Skeletal muscle tissue (tissue), 4 donors: ENCODE results near the gene FAM151A. TPM values are rescaled to one million over a fixed set of nuclear protein-coding genes. Genes with fewer than 3 reads are reported as not detected.

ENCODE experiments used
- H3K27ac ChIP-seq: one replicate; pipeline ENCODE4 v1.7.0; 2013; ENCODE audit warnings: mild to moderate bottlenecking, low read depth, low read length, inconsistent platforms
- H3K27me3 ChIP-seq, 3 donors: one replicate each; pipeline ENCODE4 v1.7.0; 2013; ENCODE audit warnings: low read length in 3 of 3; ENCODE audit not compliant: control insufficient read depth in 3 of 3, insufficient read depth in 3 of 3
- H3K36me3 ChIP-seq, 3 donors: one replicate each; pipeline ENCODE4 v1.7.0; 2013; ENCODE audit warnings: low read length in 3 of 3; ENCODE audit not compliant: control insufficient read depth in 3 of 3, insufficient read depth in 3 of 3
- H3K4me1 ChIP-seq, 3 donors: one replicate each; pipeline ENCODE4 v1.7.0; 2013; ENCODE audit warnings: low read length in 3 of 3, mild to moderate bottlenecking in 3 of 3; ENCODE audit not compliant: control insufficient read depth in 3 of 3, insufficient read depth in 3 of 3
- H3K4me3 ChIP-seq, 3 donors: one replicate each; pipeline ENCODE4 v1.7.0; 2013; ENCODE audit warnings: low read length in 3 of 3
- H3K9ac ChIP-seq, 3 donors: one replicate each; pipeline ENCODE4 v1.7.0; 2013; ENCODE audit warnings: low read length in 3 of 3, mild to moderate bottlenecking in 3 of 3, moderate library complexity in 2 of 3, low read depth in 1 of 3
- H3K9me3 ChIP-seq, 3 donors: one replicate each; pipeline ENCODE4 v1.7.0; 2013; ENCODE audit warnings: low read length in 3 of 3; ENCODE audit not compliant: control insufficient read depth in 3 of 3
- total RNA-seq: library from RNA; depleted of rRNA; stranded (reverse); fragments of >200 nt; gene quantifications from one replicate; pipeline ENCODE4 v1.2.3, GENCODE V29; 2014
- donor health status: Osteomylitis.

The FAM151A gene
- total RNA-seq, 1 donor from 2014 or later, result not detected

- no peaks in the 10 kb centered on the region for H3K9me3 ChIP-seq
- H3K27me3 ChIP-seq, result no peaks in the 10 kb centered on the region
- H3K9ac ChIP-seq, result no peak overlapping the region
Observed at GRCh38 chr1:54611621-54612020, 11.7 kb downstream of the FAM151A start.

DNA sequence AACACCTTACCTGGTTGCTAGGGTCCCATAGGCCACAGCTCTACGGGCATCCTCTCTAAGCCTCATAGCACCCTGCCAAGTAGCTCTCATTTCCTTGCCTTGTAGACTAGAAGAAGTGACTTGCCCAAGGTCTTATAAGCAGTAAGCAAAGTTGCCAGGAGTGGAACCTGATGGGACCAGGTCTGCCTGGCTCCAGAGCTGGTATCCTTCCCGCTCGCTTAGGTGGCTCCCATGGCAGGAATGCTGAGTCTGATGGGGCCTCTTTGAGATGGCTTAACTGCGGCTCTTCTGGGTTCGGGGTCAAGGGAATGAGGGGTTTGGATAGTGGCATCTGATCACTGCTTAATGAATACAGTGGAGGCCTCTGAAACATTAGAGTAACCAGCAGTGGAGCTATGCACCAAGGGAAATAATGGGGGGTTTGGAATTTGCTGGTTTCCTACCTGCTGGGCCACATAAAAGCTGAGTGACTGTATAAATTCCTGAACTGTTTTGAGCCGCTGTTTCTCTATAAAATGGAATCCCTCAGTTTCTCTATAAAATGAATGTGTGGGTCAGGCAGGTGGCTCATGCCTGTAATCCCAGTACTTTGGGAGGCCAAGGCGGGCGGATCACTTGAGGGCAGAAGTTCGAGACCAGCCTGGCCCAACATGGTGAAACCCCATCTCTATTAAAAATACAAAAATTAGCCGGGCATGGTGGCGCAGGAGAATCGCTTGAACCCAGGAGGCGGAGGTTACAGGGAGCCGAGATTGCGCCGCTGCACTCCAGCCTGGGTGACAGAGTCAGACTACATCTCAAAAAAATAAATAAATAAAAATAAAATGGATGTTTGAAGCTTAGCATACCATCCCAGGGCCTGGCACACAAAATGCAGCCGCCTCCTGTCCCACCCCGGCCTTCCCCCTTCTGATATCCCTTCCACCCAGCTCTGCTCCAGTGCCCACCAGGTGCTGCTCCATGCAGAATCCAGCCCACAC, 12.4 kb downstream of the FAM151A start:
- H3K4me3 ChIP-seq, result no peak overlapping the region
- H3K9me3 ChIP-seq, result no peaks in the 10 kb centered on the region
- H3K4me1 ChIP-seq, result no peaks in the 10 kb centered on the region
- no peak overlapping the region for H3K9ac ChIP-seq
- no peaks in the 10 kb centered on the region for H3K27me3 ChIP-seq
- H3K36me3 ChIP-seq, result peaks cover 2 to 45% (median 38%) of the 10 kb centered on the region in 3 donors
- H3K27ac ChIP-seq, result no peak overlapping the region

More at GRCh38 chr1:54611621-54612020, 11.7 kb downstream of the FAM151A start:
- Histone ChIP-seq H3K4me3 (no peak overlapping the region), H3K4me1 (no peaks in the 10 kb centered on the region), H3K27ac (no peak overlapping the region), H3K36me3 (peaks cover 2 to 37% (median 36%) of the 10 kb centered on the region in 3 donors)

DNA sequence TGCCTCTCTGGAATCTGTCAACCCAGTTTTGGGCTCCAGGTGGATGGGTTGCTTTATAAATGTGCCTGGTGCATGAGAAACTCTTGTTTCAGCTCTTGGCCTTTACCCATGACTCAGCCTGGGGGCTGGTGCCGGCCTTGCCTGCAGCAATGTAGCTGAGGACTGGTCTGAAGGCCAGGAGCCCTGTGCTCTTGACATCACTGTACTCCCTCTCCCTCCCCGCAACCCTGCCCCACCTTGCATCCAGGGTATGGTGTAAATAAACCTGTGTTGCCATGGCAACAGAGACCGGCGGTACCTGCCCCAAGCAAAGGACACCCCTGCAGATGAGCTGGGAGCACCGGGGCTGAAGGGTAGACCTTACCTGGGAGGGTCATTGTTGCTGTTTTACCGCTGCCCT, 13.3 kb downstream of the FAM151A start:
- peaks cover 2 to 47% (median 39%) of the 10 kb centered on the region in 3 donors for H3K36me3 ChIP-seq
- no peaks in the 10 kb centered on the region for H3K9me3 ChIP-seq
- H3K4me1 ChIP-seq, result no peaks in the 10 kb centered on the region

DNA sequence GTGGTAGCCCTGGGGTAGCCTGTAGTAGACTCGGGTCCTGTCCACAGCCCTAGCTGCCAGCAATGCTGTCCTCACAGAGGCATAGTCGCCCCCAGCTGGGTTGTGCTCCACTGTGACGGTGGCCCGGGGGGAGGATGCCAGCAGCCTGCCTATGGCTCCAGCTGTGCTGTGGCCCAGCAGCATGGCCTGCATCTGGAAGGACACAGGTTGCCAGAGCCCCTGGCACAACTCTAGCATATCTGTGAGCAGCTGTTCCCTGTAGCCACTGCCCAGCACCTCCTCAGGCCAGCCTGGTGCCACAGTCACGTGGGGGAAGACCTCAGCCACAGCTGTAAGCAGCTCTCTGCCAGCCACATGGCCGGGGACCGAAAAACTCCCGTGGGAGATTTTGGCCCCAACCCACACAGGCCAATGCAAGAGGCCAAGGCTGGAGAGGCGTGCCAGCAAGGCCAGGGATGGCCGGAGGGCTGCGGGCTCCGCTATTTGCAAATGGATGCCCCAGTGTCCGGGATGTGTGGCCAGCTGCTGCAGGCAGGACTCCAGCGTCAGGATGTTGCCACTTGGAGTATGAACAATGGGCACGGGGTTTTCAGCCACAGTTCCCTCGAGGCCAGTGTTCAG, 13.9 kb downstream of the FAM151A start:
- Histone ChIP-seq H3K27me3 (no peaks in the 10 kb centered on the region), H3K9ac (no peak overlapping the region), H3K36me3 (peaks cover 7 to 53% (median 45%) of the 10 kb centered on the region in 3 donors), H3K27ac (no peak overlapping the region), H3K4me3 (no peak overlapping the region), H3K4me1 (no peaks in the 10 kb centered on the region), H3K9me3 (no peaks in the 10 kb centered on the region)

More for the DNA sequence above, 13.3 kb downstream of the FAM151A start:
- Histone ChIP-seq H3K27me3 (no peaks in the 10 kb centered on the region), H3K27ac (no peak overlapping the region), H3K9ac (no peak overlapping the region), H3K4me3 (no peak overlapping the region)

GRCh38 chr1:54608566-54609230, 14.6 kb downstream of the FAM151A start:
- no peaks in the 10 kb centered on the region for H3K27me3 ChIP-seq
- no peak overlapping the region for H3K9ac ChIP-seq
- peaks cover 7 to 60% (median 52%) of the 10 kb centered on the region in 3 donors for H3K36me3 ChIP-seq
- H3K4me1 ChIP-seq, result no peaks in the 10 kb centered on the region
- no peak overlapping the region for H3K27ac ChIP-seq
- H3K9me3 ChIP-seq, result no peaks in the 10 kb centered on the region
- no peak overlapping the region for H3K4me3 ChIP-seq

- no peaks in the 10 kb centered on the region for H3K4me1 ChIP-seq
- H3K27ac ChIP-seq, result no peak overlapping the region
- peaks cover 7 to 65% (median 57%) of the 10 kb centered on the region in 3 donors for H3K36me3 ChIP-seq
- no peak overlapping the region for H3K9ac ChIP-seq
- H3K27me3 ChIP-seq, result no peaks in the 10 kb centered on the region
- no peak overlapping the region for H3K4me3 ChIP-seq
- H3K9me3 ChIP-seq, result no peaks in the 10 kb centered on the region
Observed at GRCh38 chr1:54607821-54608565, 15.3 kb downstream of the FAM151A start.

DNA sequence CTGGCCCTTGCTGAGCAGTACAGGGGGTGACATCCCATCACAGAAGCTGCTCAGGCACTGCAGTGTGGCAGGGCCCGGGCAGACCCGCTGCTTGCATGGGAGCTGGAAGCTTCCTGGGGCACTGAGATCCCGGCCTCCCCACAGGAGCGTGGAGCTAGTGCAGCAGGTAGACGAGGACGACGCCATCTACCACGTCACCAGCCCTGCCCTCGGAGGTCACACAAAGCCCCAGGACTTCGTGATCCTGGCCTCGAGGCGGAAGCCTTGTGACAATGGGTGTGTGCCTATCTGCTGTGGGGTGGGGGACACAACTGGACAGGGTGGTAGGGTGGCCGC, 16.4 kb downstream of the FAM151A start:
- H3K36me3 ChIP-seq, result peaks cover 7 to 71% (median 57%) of the 10 kb centered on the region in 3 donors

DNA sequence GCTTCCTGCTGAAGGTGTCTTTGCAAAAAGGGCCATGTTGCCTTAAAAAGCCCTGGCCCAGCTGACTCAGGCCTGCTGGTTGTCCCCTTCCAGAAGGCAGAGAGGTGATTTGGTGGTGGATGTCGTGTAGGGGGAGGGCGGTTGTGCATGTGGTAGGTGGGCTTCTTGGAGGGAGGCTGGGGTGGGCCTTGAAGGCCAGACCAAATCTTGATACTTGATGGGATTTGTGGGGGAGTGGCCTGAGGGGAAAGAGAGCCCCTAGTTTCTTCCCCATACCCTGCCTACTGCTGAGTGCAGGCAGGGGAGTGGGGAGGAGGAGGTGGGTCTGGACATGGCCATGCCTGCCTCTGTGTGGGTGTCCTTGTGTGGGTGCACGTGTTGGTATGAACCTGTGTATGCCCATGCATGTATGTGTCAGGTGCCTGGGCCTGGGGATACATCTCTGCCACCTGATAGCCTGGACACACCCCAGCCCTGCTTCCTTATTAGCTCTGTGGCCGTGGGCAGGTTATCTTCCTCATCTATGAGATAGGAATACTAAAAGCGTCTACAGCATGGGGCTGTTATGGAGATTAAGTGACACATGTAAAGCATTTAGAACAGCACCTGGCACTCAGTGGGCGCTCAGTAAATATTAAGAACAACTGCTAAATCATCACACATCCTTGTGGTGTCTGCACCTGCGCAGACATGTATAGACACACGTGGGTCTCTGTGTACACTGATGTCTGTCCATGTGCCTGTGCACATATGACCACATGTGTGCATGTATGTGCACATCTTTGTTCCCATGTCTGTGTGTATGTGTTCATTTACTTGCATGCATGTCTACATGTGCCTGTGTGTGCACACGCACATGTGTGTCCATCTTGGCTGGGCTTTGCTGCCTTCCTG, 17.0 kb downstream of the FAM151A start:
- Histone ChIP-seq H3K4me3 (no peak overlapping the region), H3K27me3 (no peaks in the 10 kb centered on the region), H3K36me3 (peaks cover 7 to 78% (median 61%) of the 10 kb centered on the region in 3 donors), H3K9me3 (no peaks in the 10 kb centered on the region), H3K4me1 (no peaks in the 10 kb centered on the region), H3K27ac (no peak overlapping the region), H3K9ac (no peak overlapping the region)

More for the DNA sequence above, 16.4 kb downstream of the FAM151A start:
- H3K9ac ChIP-seq, result no peak overlapping the region
- no peaks in the 10 kb centered on the region for H3K27me3 ChIP-seq
- no peaks in the 10 kb centered on the region for H3K4me1 ChIP-seq
- H3K4me3 ChIP-seq, result no peak overlapping the region
- no peaks in the 10 kb centered on the region for H3K9me3 ChIP-seq
- no peak overlapping the region for H3K27ac ChIP-seq
